Measurements from ENCODE around the gene NUDT15.

GRCh38 chr13:48019796-48020195 lies 17.7 kb upstream of the NUDT15 start:
- no peak for TF ChIP-seq REST (IDR thresholded peaks at IDR 0.05; ENCODE audit: borderline replicate concordance)
- TF ChIP-seq, protein P1, sequence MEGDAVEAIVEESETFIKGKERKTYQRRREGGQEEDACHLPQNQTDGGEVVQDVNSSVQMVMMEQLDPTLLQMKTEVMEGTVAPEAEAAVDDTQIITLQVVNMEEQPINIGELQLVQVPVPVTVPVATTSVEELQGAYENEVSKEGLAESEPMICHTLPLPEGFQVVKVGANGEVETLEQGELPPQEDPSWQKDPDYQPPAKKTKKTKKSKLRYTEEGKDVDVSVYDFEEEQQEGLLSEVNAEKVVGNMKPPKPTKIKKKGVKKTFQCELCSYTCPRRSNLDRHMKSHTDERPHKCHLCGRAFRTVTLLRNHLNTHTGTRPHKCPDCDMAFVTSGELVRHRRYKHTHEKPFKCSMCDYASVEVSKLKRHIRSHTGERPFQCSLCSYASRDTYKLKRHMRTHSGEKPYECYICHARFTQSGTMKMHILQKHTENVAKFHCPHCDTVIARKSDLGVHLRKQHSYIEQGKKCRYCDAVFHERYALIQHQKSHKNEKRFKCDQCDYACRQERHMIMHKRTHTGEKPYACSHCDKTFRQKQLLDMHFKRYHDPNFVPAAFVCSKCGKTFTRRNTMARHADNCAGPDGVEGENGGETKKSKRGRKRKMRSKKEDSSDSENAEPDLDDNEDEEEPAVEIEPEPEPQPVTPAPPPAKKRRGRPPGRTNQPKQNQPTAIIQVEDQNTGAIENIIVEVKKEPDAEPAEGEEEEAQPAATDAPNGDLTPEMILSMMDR (IDR thresholded peaks at IDR 0.05; ENCODE audit: poor library complexity, severe bottlenecking): no peak
- TF ChIP-seq POLR2AphosphoS5 (IDR thresholded peaks at IDR 0.05): no peak
